Spleen (tissue), 11 donors: ENCODE results near the gene MED9. TPM values are rescaled to one million over a fixed set of nuclear protein-coding genes. Genes with fewer than 3 reads are reported as not detected.

ENCODE experiments used
- DNase-seq: peaks from one replicate; pipeline ENCODE4 v3.0.0-alpha.2; 2020
- H3K27ac ChIP-seq, 8 donors: fragments of 200-600 bp; sonication (generic) in 7 of 8; 1 replicate in 4 of 8; 2 replicates in 4 of 8; pipeline versions ENCODE4 v1.5.0 to v1.8.0; 2016 to 2021; ENCODE audit warnings: inconsistent platforms in 4 of 8, mild to moderate bottlenecking in 4 of 8, moderate library complexity in 1 of 8
- H3K27me3 ChIP-seq, 7 donors: fragments of 200-600 bp; sonication (generic) in 6 of 7; replicated peaks in 1 of 7; 1 replicate in 4 of 7; 2 replicates in 3 of 7; pipeline versions ENCODE4 v1.5.0 to v1.8.0; 2016 to 2021; ENCODE audit warnings: inconsistent platforms in 3 of 7, mild to moderate bottlenecking in 1 of 7
- H3K36me3 ChIP-seq, 6 donors: fragments of 200-600 bp; sonication (generic) in 5 of 6; 1 replicate in 4 of 6; 2 replicates in 2 of 6; pipeline versions ENCODE4 v1.5.0 to v1.8.0; 2016 to 2021; ENCODE audit warnings: inconsistent platforms in 2 of 6
- H3K4me1 ChIP-seq, 6 donors: fragments of 200-600 bp; sonication (generic) in 5 of 6; 1 replicate in 3 of 6; 2 replicates in 3 of 6; pipeline versions ENCODE4 v1.5.0 to v1.8.0; 2016 to 2021; ENCODE audit warnings: inconsistent platforms in 3 of 6
- H3K4me3 ChIP-seq, 8 donors: fragments of 200-600 bp; sonication (generic) in 7 of 8; 1 replicate in 4 of 8; 2 replicates in 4 of 8; pipeline versions ENCODE4 v1.5.0 to v1.8.0; 2016 to 2021; ENCODE audit warnings: inconsistent platforms in 4 of 8, mild to moderate bottlenecking in 4 of 8, moderate library complexity in 2 of 8
- H3K9me3 ChIP-seq, 8 donors: fragments of 200-600 bp; sonication (generic) in 7 of 8; 1 replicate in 4 of 8; 2 replicates in 4 of 8; pipeline versions ENCODE4 v1.5.0 to v1.8.0; 2016 to 2021; ENCODE audit warnings: inconsistent platforms in 4 of 8
- CTCF ChIP-seq, 11 experiments: fragments of 200-600 bp in 7 of 11; fragments of 450-650 bp in 4 of 11; sonication (generic) in 4 of 11; IDR thresholded peaks in 8 of 11; conservative IDR thresholded peaks in 3 of 11; 1 replicate in 7 of 11; 2 replicates in 4 of 11; pipeline versions ENCODE4 v1.4.0 to v1.8.0; 2016 to 2021; ENCODE audit warnings: antibody characterized with exemption in 11 of 11, inconsistent platforms in 4 of 11, mild to moderate bottlenecking in 1 of 11
- POLR2A ChIP-seq, 3 donors: fragments of 450-650 bp; IDR thresholded peaks; one replicate each; pipeline ENCODE4 v1.5.1; 2017; ENCODE audit warnings: antibody characterized with exemption in 3 of 3, mild to moderate bottlenecking in 1 of 3
- POLR2AphosphoS5 ChIP-seq, 3 donors: sonication (generic); formaldehyde crosslinking; IDR thresholded peaks; one replicate each; pipeline ENCODE4 v1.5.1; 2017; ENCODE audit warnings: antibody characterized with exemption in 3 of 3
- WGBS, 5 donors: extraction: QIAGEN DNeasy Blood & Tissue Kit in 3 of 5; methylation state at CpG; one replicate each; pipeline versions ENCODE4 v1.1.5 to v1.1.7; 2013 to 2018; 5-methylcytosine and 5-hydroxymethylcytosine counted together
- intact Hi-C: fragments of 100-400 bp; cut with DNase I; formaldehyde crosslinking; loops from one replicate; pipeline ENCODE4 v1.15.0; 2023; ENCODE audit warnings: low total_unique reads
- polyA plus RNA-seq, 3 donors: library from polyadenylated mRNA; stranded (reverse); fragments of 200-250 nt; gene quantifications; one replicate each; pipeline ENCODE4 v1.2.1, GENCODE V29; 2013
- total RNA-seq, 7 donors: library from RNA; depleted of rRNA in 3 of 7; stranded (reverse); fragments of >200 nt in 3 of 7; fragmentation: NEBNext Ultra II Directional in 4 of 7; extraction: Animal tissue kit (Norgen Biotek cat#: 25700) in 4 of 7; gene quantifications; one replicate each; pipeline versions ENCODE4 v1.1.0 to v1.2.1, GENCODE V29; 2016 to 2021
- donor health status: healthy with polysubstance abuse.
- donor health status: DM: no; HTN: no; CAD: no; lungs with moderate emphysema.
- donor health status: DM: no; HTN: no; CAD: no.
- donor health status: Bipolar disorder and iron deficiency.
- donor health status: healthy.
- donor health status: DM: no; HTN: no; CAD: no.
- donor health status: DM: yes; HTN: yes; CAD: no.

MED9 gene
- total and polyA plus RNA-seq, 10 donors: 8.5 to 19.2 (median 14.1) TPM

GRCh38 chr17:17491031-17491471, 14.3 kb downstream of the MED9 start:
- peaks cover 13 to 50% (median 31%) of the 10 kb centered on the region in 6 donors for H3K4me1 ChIP-seq
- peak; percentile 38 for DNase-seq
- no peak overlapping the region for H3K4me3 ChIP-seq
- TF ChIP-seq POLR2A (IDR thresholded peaks at IDR 0.05): no peak
- TF ChIP-seq POLR2AphosphoS5 (IDR thresholded peaks at IDR 0.05): no peak
- TF ChIP-seq CTCF (IDR thresholded peaks at IDR 0.05 in 8 of 11, conservative IDR thresholded peaks at IDR 0.05 in 3 of 11): no peak
- peaks cover 2 to 72% (median 25%) of the 10 kb centered on the region in 6 donors for H3K36me3 ChIP-seq
- no peaks in the 10 kb centered on the region for H3K9me3 ChIP-seq
- peaks cover 0 to 16% (median 13%) of the 10 kb centered on the region in 7 donors for H3K27me3 ChIP-seq
- intact Hi-C loops: no loop called here
- H3K27ac ChIP-seq: no peak overlapping the region
- 75 to 89% (median 79%) methylated on average over 6 to 10 of the region's 10 CpGs for WGBS, 5 donors

- intact Hi-C loops: no loop called here
- Histone ChIP-seq H3K4me1 (peaks cover 13 to 55% (median 36%) of the 10 kb centered on the region in 6 donors), H3K4me3 (no peak overlapping the region), H3K27ac (no peak overlapping the region), H3K9me3 (no peaks in the 10 kb centered on the region), H3K27me3 (peaks cover 0 to 21% (median 17%) of the 10 kb centered on the region in 7 donors), H3K36me3 (peaks cover 2 to 67% (median 24%) of the 10 kb centered on the region in 6 donors)
- DNase-seq: peak; percentile 73
- TF ChIP-seq POLR2AphosphoS5 (IDR thresholded peaks at IDR 0.05) (peak in 1 of 3 donors; percentile 16), CTCF (IDR thresholded peaks at IDR 0.05 in 8 of 11, conservative IDR thresholded peaks at IDR 0.05 in 3 of 11) (no peak)
- WGBS, 5 donors: 75 to 92% (median 79%) methylated on average over 11 to 17 of the region's 17 CpGs
Measured at GRCh38 chr17:17491546-17491988, 14.8 kb downstream of the MED9 start.

- 82 to 90% (median 88%) methylated on average over 11 of the region's 11 CpGs for WGBS, 5 donors
- H3K9me3 ChIP-seq: no peaks in the 10 kb centered on the region
- no peak overlapping the region for H3K27ac ChIP-seq
- TF ChIP-seq POLR2AphosphoS5 (IDR thresholded peaks at IDR 0.05) (no peak), POLR2A (IDR thresholded peaks at IDR 0.05) (no peak), CTCF (IDR thresholded peaks at IDR 0.05 in 8 of 11, conservative IDR thresholded peaks at IDR 0.05 in 3 of 11) (no peak)
- peaks cover 2 to 62% (median 23%) of the 10 kb centered on the region in 6 donors for H3K36me3 ChIP-seq
- H3K4me1 ChIP-seq: peaks cover 16 to 60% (median 41%) of the 10 kb centered on the region in 6 donors
- intact Hi-C loops: no loop called here
- H3K4me3 ChIP-seq: no peak overlapping the region
- peaks cover 0 to 27% (median 17%) of the 10 kb centered on the region in 7 donors for H3K27me3 ChIP-seq
- DNase-seq: no peak
Measured at GRCh38 chr17:17492085-17492484, 15.3 kb downstream of the MED9 start.

GRCh38 chr17:17492571-17492970, 15.8 kb downstream of the MED9 start:
- intact Hi-C loops: no loop called here
- no peak for TF ChIP-seq POLR2AphosphoS5 (IDR thresholded peaks at IDR 0.05)
- no peak for TF ChIP-seq CTCF (IDR thresholded peaks at IDR 0.05 in 8 of 11, conservative IDR thresholded peaks at IDR 0.05 in 3 of 11)
- no peak for TF ChIP-seq POLR2A (IDR thresholded peaks at IDR 0.05)
- peaks cover 0 to 28% (median 17%) of the 10 kb centered on the region in 7 donors for H3K27me3 ChIP-seq
- no peak for DNase-seq
- no peak overlapping the region for H3K4me3 ChIP-seq
- H3K27ac ChIP-seq: peak overlapping the region in 6 of 8 donors; percentile 1 to 88 (median 83)
- peaks cover under 1 to 57% (median 19%) of the 10 kb centered on the region in 6 donors for H3K36me3 ChIP-seq
- H3K9me3 ChIP-seq: no peaks in the 10 kb centered on the region
- H3K4me1 ChIP-seq: peaks cover 18 to 65% (median 44%) of the 10 kb centered on the region in 6 donors
- 91 to 94% (median 94%) methylated on average over 9 of the region's 9 CpGs for WGBS, 5 donors
